ENCODE results near the gene PCDHGC3.

The PCDHGC3 gene

GRCh38 chr5:141504216-141504615, 28.4 kb downstream of the PCDHGC3 start:
- TF ChIP-seq CTCF (conservative IDR thresholded peaks at IDR 0.05), result no peak
- no peak overlapping the region for H3K27ac ChIP-seq

GRCh38 chr5:141506381-141507155, 30.8 kb downstream of the PCDHGC3 start:
- no peak overlapping the region for H3K27ac ChIP-seq
- no peak for TF ChIP-seq CTCF (conservative IDR thresholded peaks at IDR 0.05)

GRCh38 chr5:141507387-141508091, 31.8 kb downstream of the PCDHGC3 start:
- H3K27ac ChIP-seq, result no peak overlapping the region
- TF ChIP-seq CTCF (conservative IDR thresholded peaks at IDR 0.05), result no peak

GRCh38 chr5:141508440-141508797, 32.7 kb downstream of the PCDHGC3 start:
- TF ChIP-seq CTCF (conservative IDR thresholded peaks at IDR 0.05), result no peak
- no peak overlapping the region for H3K27ac ChIP-seq

GRCh38 chr5:141508798-141509611, 33.2 kb downstream of the PCDHGC3 start:
- no peak overlapping the region for H3K27ac ChIP-seq
- no peak for TF ChIP-seq CTCF (conservative IDR thresholded peaks at IDR 0.05)

GRCh38 chr5:141510160-141510559, 34.4 kb downstream of the PCDHGC3 start:
- H3K27ac ChIP-seq, result no peak overlapping the region
- no peak for TF ChIP-seq CTCF (conservative IDR thresholded peaks at IDR 0.05)
